Sigmoid colon (tissue), 4 donors: ENCODE measurements around the gene IQCF2.

Experiments
- POLR2AphosphoS5 ChIP-seq, 4 donors: sonication (generic); formaldehyde crosslinking; IDR thresholded peaks; one replicate each; pipeline ENCODE4 v1.6.1; 2017; ENCODE audit warnings: antibody characterized with exemption in 4 of 4
- TF ChIP-seq, protein P1 (sequence below), 4 experiments: fragments of 450-650 bp in 3 of 4; fragments of 200-600 bp in 1 of 4; IDR thresholded peaks; one replicate each; pipeline ENCODE4 v1.5.1; 2016 to 2019; ENCODE audit warnings: antibody characterized with exemption in 4 of 4, mild to moderate bottlenecking in 3 of 4, moderate library complexity in 2 of 4

DNA sequence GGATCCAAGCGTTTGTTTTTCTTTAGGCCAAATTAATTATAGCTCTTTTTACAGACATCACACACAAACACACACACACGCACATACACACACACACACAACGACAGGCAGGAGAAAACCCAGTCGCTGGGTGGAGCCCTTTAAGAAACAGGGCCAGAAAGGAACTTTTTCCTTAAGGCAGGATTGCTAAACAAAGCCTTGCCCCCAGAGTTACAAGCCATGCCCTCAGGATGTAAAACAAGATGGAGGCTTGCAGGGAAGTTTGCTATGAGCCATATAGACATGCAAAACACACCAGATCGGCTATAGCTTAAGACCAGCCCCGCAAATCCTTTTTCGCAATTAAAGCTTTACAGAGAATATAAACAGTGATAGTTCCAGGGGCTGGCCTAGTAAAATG is 16.3 kb upstream of the IQCF2 start:
- TF ChIP-seq, protein P1, sequence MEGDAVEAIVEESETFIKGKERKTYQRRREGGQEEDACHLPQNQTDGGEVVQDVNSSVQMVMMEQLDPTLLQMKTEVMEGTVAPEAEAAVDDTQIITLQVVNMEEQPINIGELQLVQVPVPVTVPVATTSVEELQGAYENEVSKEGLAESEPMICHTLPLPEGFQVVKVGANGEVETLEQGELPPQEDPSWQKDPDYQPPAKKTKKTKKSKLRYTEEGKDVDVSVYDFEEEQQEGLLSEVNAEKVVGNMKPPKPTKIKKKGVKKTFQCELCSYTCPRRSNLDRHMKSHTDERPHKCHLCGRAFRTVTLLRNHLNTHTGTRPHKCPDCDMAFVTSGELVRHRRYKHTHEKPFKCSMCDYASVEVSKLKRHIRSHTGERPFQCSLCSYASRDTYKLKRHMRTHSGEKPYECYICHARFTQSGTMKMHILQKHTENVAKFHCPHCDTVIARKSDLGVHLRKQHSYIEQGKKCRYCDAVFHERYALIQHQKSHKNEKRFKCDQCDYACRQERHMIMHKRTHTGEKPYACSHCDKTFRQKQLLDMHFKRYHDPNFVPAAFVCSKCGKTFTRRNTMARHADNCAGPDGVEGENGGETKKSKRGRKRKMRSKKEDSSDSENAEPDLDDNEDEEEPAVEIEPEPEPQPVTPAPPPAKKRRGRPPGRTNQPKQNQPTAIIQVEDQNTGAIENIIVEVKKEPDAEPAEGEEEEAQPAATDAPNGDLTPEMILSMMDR (IDR thresholded peaks at IDR 0.05): no peak
- TF ChIP-seq POLR2AphosphoS5 (IDR thresholded peaks at IDR 0.05): no peak
